SK-N-SH (cell line): Measurements from ENCODE around the gene CLASP1. TPM values are rescaled to one million over a fixed set of nuclear protein-coding genes. Genes with fewer than 3 reads are reported as not detected.

Experiments used
- CTCF ChIA-PET: fragments of 300-600, 350-600 bp; formaldehyde crosslinking; extraction: SDS; loops from one replicate; lab custom pipeline; 2021; lab: Yijun Ruan, JAX
- POLR2A ChIA-PET: fragments of 350-600 bp; sonication (Branson Sonifier 250); formaldehyde crosslinking; extraction: SDS; loops from one replicate; lab custom pipeline; 2020; ENCODE audit warnings: antibody characterized with exemption, inconsistent platforms; lab: Yijun Ruan, JAX
- DNase-seq: peaks from one replicate; pipeline ENCODE4 v3.0.0; 2012
- H2AFZ ChIP-seq: fragments of 200-600 bp; sonication (generic); 2 replicates; pipeline ENCODE4 v1.8.1; 2016; ENCODE audit warnings: antibody characterized with exemption, mild to moderate bottlenecking, low read depth
- H3F3A ChIP-seq: fragments of 200-600 bp; sonication (generic); replicated peaks from 2 replicates; pipeline ENCODE3; 2016; ENCODE audit warnings: antibody characterized with exemption, mild to moderate bottlenecking; ENCODE audit not compliant: insufficient read depth
- H3K27ac ChIP-seq, 2 experiments: fragments of 200-500 bp in 1 of 2; fragments of 200-600 bp in 1 of 2; sonication (Bioruptor generic) in 1 of 2; sonication (generic), shearing (Covaris generic) in 1 of 2; 2 replicates each; pipeline versions ENCODE4 v1.5.1 to v1.6.1; 2014 to 2016; ENCODE audit warnings: low read depth in 2 of 2, inconsistent platforms in 1 of 2, low read length in 1 of 2, mild to moderate bottlenecking in 1 of 2, mixed read lengths in 1 of 2
- H3K27me3 ChIP-seq: fragments of 200-600 bp; sonication (generic), shearing (Covaris generic); 2 replicates; pipeline ENCODE4 v1.6.1; 2016; ENCODE audit warnings: mixed run types; ENCODE audit not compliant: insufficient read depth
- H3K36me3 ChIP-seq, 2 experiments: fragments of 200-500 bp in 1 of 2; fragments of 200-600 bp in 1 of 2; sonication (Bioruptor generic) in 1 of 2; sonication (generic) in 1 of 2; replicated peaks in 1 of 2; 2 replicates each; pipeline versions ENCODE3 to v1.5.1; 2014 to 2016; ENCODE audit warnings: low read length in 1 of 2, mild to moderate bottlenecking in 1 of 2; ENCODE audit not compliant: insufficient read depth in 2 of 2, control insufficient read depth in 1 of 2
- H3K4me1 ChIP-seq, 2 experiments: fragments of 200-500 bp in 1 of 2; fragments of 200-600 bp in 1 of 2; sonication (Bioruptor generic) in 1 of 2; sonication (generic), shearing (Covaris generic) in 1 of 2; 2 replicates each; pipeline versions ENCODE4 v1.5.1 to v1.6.1; 2014 to 2016; ENCODE audit warnings: low read depth in 1 of 2, low read length in 1 of 2, mixed run types in 1 of 2; ENCODE audit not compliant: insufficient read depth in 2 of 2, control insufficient read depth in 1 of 2
- H3K4me2 ChIP-seq: fragments of 200-600 bp; sonication (generic), shearing (Covaris generic); 2 replicates; pipeline ENCODE4 v1.6.1; 2017; ENCODE audit warnings: mixed run types
- H3K4me3 ChIP-seq, 2 experiments: fragments of 200-500 bp in 1 of 2; fragments of 200-600 bp in 1 of 2; sonication (Bioruptor generic) in 1 of 2; sonication (generic), shearing (Covaris generic) in 1 of 2; 2 replicates each; pipeline versions ENCODE4 v1.5.1 to v1.8.1; 2014 to 2016; ENCODE audit warnings: low read depth in 2 of 2, inconsistent platforms in 1 of 2, low read length in 1 of 2, mild to moderate bottlenecking in 1 of 2, mixed read lengths in 1 of 2, moderate library complexity in 1 of 2
- H3K79me2 ChIP-seq: fragments of 200-600 bp; sonication (generic); 2 replicates; pipeline ENCODE4 v1.8.1; 2017; ENCODE audit warnings: mild to moderate bottlenecking; ENCODE audit not compliant: insufficient read depth
- H3K9ac ChIP-seq: fragments of 200-600 bp; sonication (generic); 2 replicates; pipeline ENCODE4 v1.6.1; 2017; ENCODE audit warnings: mixed run types
- H3K9me2 ChIP-seq: fragments of 200-600 bp; sonication (generic); 2 replicates; pipeline ENCODE4 v1.6.1; 2017; ENCODE audit warnings: mixed run types
- H3K9me3 ChIP-seq: fragments of 200-600 bp; sonication (generic); 2 replicates; pipeline ENCODE4 v1.6.1; 2017; ENCODE audit warnings: mixed run types, mild to moderate bottlenecking, moderate library complexity
- H4K20me1 ChIP-seq: fragments of 200-600 bp; sonication (generic); 2 replicates; pipeline ENCODE4 v1.6.1; 2017; ENCODE audit warnings: mild to moderate bottlenecking, mixed run types; ENCODE audit not compliant: insufficient read depth
- ELF1 ChIP-seq: IDR thresholded peaks from 2 replicates; pipeline ENCODE4 v1.4.0; 2012
- FOSL2 ChIP-seq: IDR thresholded peaks from 2 replicates; pipeline ENCODE4 v1.4.0; 2012; ENCODE audit warnings: low read depth, mild to moderate bottlenecking, moderate library complexity, borderline replicate concordance
- FOXM1 ChIP-seq: IDR thresholded peaks from 2 replicates; pipeline ENCODE4 v1.4.0; 2012; ENCODE audit warnings: low read depth, mild to moderate bottlenecking
- GABPA ChIP-seq: IDR thresholded peaks from 2 replicates; pipeline ENCODE4 v1.4.0; 2012; ENCODE audit warnings: low read depth, mild to moderate bottlenecking
- GATA2 ChIP-seq: sonication (generic); formaldehyde crosslinking; IDR thresholded peaks from 2 replicates; pipeline ENCODE4 v1.5.0; 2020; ENCODE audit warnings: mild to moderate bottlenecking, missing genetic modification reagents
- NRF1 ChIP-seq: IDR thresholded peaks from 2 replicates; pipeline ENCODE4 v1.6.1; 2012; ENCODE audit warnings: low read depth, mild to moderate bottlenecking, low read length
- RCOR1 ChIP-seq: fragments of 150-350 bp; IDR thresholded peaks from 2 replicates; pipeline ENCODE4 v1.6.1; 2017; ENCODE audit warnings: antibody characterized with exemption, low read length
- SIN3A ChIP-seq: IDR thresholded peaks from 2 replicates; pipeline ENCODE4 v1.6.1; 2012; ENCODE audit warnings: low read depth, mild to moderate bottlenecking, low read length, moderate library complexity, borderline replicate concordance
- TCF12 ChIP-seq: IDR thresholded peaks from 2 replicates; pipeline ENCODE4 v1.4.0; 2012
- TEAD4 ChIP-seq: IDR thresholded peaks from 2 replicates; pipeline ENCODE4 v1.4.0; 2012; ENCODE audit warnings: mild to moderate bottlenecking, borderline replicate concordance; ENCODE audit not compliant: insufficient read depth
- WGBS: methylation state at CpG from one replicate; pipeline ENCODE4 v1.1.6; 2017; ENCODE audit warnings: low lambda C conversion rate; 5-methylcytosine and 5-hydroxymethylcytosine counted together
- polyA plus RNA-seq, 3 experiments: library from polyadenylated mRNA; depleted of rRNA; stranded (reverse); fragments of >200 nt; gene quantifications; 2 replicates each; pipeline ENCODE4 v1.2.3, GENCODE V29; 2012
- TF ChIP-seq, protein P1 (sequence below): IDR thresholded peaks from 2 replicates; pipeline ENCODE4; 2012
- TF ChIP-seq, protein P2 (sequence below): IDR thresholded peaks from 2 replicates; pipeline ENCODE4 v1.4.0; 2012; ENCODE audit warnings: low read depth
- TF ChIP-seq, protein P3 (sequence below): fragments of 200-600 bp; sonication (generic); IDR thresholded peaks from 2 replicates; pipeline ENCODE4 v1.6.1; 2017; ENCODE audit warnings: antibody characterized with exemption, mild to moderate bottlenecking, moderate library complexity
- TF ChIP-seq, protein P4 (sequence below): IDR thresholded peaks from 2 replicates; pipeline ENCODE4 v1.6.1; 2012; ENCODE audit warnings: mild to moderate bottlenecking, low read depth, low read length, moderate library complexity
- TF ChIP-seq, protein P5 (sequence below): IDR thresholded peaks from 2 replicates; pipeline ENCODE4 v1.4.0; 2012; ENCODE audit warnings: low read depth, borderline replicate concordance

Gene CLASP1
- polyA plus RNA-seq, 1 of the 3 experiments (the other 2 are of a cell fraction) = 4.9 TPM

GRCh38 chr2:121405233-121405632 lies 244.0 kb downstream of the CLASP1 start:
- DNase-seq = no peak
- Histone ChIP-seq H3K9me3 (no peaks in the 10 kb centered on the region), H3K9me2 (no peaks in the 10 kb centered on the region), H3K9ac (no peak overlapping the region), H3K79me2 (no peaks in the 10 kb centered on the region), H3K4me3 (no peak overlapping the region), H3F3A (no peaks in the 10 kb centered on the region), H3K27me3 (no peaks in the 10 kb centered on the region), H3K27ac (no peak overlapping the region), H3K4me1 (peaks cover 0 to 2% of the 10 kb centered on the region in 2 experiments; a peak in 1 of 4 replicates), H3K36me3 (peaks cover 50 to 67% of the 10 kb centered on the region in 2 experiments), H2AFZ (no peak overlapping the region), H4K20me1 (no peaks in the 10 kb centered on the region), H3K4me2 (no peak overlapping the region)
- no peak for TF ChIP-seq ELF1
- no peak for TF ChIP-seq TEAD4
- no peak for TF ChIP-seq GATA2 (CRISPR knock-in tag)
- no peak for TF ChIP-seq FOXM1
- TF ChIP-seq RCOR1 = no peak
- TF ChIP-seq, protein P1, sequence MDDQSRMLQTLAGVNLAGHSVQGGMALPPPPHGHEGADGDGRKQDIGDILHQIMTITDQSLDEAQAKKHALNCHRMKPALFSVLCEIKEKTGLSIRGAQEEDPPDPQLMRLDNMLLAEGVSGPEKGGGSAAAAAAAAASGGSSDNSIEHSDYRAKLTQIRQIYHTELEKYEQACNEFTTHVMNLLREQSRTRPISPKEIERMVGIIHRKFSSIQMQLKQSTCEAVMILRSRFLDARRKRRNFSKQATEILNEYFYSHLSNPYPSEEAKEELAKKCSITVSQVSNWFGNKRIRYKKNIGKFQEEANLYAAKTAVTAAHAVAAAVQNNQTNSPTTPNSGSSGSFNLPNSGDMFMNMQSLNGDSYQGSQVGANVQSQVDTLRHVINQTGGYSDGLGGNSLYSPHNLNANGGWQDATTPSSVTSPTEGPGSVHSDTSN = no peak
- WGBS = 98% methylated on average over 6 of the region's 6 CpGs
- CTCF ChIA-PET = interaction anchor here (3.6 kb wide), 1 partner anchor 314 kb away, joined by 38 read pairs; no protein-coding TSS in a partner anchor
- POLR2A ChIA-PET = no interaction called here

- no peaks in the 10 kb centered on the region for H3F3A ChIP-seq
- WGBS = 99% methylated on average over 5 of the region's 5 CpGs
- no peaks in the 10 kb centered on the region for H3K79me2 ChIP-seq
- no peak overlapping the region for H3K27ac ChIP-seq
- H3K4me3 ChIP-seq = no peak overlapping the region
- H3K9ac ChIP-seq = no peak overlapping the region
- H3K36me3 ChIP-seq = peaks cover 55 to 72% of the 10 kb centered on the region in 2 experiments
- TF ChIP-seq ELF1 (no peak), FOXM1 (no peak), GABPA (no peak), TCF12 (no peak), FOSL2 (no peak), NRF1 (no peak), SIN3A (no peak)
- TF ChIP-seq, protein P2, sequence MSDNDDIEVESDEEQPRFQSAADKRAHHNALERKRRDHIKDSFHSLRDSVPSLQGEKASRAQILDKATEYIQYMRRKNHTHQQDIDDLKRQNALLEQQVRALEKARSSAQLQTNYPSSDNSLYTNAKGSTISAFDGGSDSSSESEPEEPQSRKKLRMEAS = no peak
- TF ChIP-seq, protein P3, sequence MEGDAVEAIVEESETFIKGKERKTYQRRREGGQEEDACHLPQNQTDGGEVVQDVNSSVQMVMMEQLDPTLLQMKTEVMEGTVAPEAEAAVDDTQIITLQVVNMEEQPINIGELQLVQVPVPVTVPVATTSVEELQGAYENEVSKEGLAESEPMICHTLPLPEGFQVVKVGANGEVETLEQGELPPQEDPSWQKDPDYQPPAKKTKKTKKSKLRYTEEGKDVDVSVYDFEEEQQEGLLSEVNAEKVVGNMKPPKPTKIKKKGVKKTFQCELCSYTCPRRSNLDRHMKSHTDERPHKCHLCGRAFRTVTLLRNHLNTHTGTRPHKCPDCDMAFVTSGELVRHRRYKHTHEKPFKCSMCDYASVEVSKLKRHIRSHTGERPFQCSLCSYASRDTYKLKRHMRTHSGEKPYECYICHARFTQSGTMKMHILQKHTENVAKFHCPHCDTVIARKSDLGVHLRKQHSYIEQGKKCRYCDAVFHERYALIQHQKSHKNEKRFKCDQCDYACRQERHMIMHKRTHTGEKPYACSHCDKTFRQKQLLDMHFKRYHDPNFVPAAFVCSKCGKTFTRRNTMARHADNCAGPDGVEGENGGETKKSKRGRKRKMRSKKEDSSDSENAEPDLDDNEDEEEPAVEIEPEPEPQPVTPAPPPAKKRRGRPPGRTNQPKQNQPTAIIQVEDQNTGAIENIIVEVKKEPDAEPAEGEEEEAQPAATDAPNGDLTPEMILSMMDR = no peak
- TF ChIP-seq, protein P4, sequence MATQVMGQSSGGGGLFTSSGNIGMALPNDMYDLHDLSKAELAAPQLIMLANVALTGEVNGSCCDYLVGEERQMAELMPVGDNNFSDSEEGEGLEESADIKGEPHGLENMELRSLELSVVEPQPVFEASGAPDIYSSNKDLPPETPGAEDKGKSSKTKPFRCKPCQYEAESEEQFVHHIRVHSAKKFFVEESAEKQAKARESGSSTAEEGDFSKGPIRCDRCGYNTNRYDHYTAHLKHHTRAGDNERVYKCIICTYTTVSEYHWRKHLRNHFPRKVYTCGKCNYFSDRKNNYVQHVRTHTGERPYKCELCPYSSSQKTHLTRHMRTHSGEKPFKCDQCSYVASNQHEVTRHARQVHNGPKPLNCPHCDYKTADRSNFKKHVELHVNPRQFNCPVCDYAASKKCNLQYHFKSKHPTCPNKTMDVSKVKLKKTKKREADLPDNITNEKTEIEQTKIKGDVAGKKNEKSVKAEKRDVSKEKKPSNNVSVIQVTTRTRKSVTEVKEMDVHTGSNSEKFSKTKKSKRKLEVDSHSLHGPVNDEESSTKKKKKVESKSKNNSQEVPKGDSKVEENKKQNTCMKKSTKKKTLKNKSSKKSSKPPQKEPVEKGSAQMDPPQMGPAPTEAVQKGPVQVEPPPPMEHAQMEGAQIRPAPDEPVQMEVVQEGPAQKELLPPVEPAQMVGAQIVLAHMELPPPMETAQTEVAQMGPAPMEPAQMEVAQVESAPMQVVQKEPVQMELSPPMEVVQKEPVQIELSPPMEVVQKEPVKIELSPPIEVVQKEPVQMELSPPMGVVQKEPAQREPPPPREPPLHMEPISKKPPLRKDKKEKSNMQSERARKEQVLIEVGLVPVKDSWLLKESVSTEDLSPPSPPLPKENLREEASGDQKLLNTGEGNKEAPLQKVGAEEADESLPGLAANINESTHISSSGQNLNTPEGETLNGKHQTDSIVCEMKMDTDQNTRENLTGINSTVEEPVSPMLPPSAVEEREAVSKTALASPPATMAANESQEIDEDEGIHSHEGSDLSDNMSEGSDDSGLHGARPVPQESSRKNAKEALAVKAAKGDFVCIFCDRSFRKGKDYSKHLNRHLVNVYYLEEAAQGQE = no peak
- TF ChIP-seq, protein P5, sequence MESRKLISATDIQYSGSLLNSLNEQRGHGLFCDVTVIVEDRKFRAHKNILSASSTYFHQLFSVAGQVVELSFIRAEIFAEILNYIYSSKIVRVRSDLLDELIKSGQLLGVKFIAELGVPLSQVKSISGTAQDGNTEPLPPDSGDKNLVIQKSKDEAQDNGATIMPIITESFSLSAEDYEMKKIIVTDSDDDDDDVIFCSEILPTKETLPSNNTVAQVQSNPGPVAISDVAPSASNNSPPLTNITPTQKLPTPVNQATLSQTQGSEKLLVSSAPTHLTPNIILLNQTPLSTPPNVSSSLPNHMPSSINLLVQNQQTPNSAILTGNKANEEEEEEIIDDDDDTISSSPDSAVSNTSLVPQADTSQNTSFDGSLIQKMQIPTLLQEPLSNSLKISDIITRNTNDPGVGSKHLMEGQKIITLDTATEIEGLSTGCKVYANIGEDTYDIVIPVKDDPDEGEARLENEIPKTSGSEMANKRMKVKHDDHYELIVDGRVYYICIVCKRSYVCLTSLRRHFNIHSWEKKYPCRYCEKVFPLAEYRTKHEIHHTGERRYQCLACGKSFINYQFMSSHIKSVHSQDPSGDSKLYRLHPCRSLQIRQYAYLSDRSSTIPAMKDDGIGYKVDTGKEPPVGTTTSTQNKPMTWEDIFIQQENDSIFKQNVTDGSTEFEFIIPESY = no peak
- TF ChIP-seq, protein P1 = no peak
- H2AFZ ChIP-seq = no peak overlapping the region
- H4K20me1 ChIP-seq = no peaks in the 10 kb centered on the region
- peaks cover 0 to 2% of the 10 kb centered on the region in 2 experiments; a peak in 1 of 4 replicates for H3K4me1 ChIP-seq
- ChIA-PET CTCF (interaction anchor here (0.9 to 1.0 kb wide), 2 partner anchors 44 to 131 kb away, joined by 3 to 4 read pairs; partner anchors contain the start of gene RNU4ATAC), POLR2A (interaction anchor here (1.3 kb wide), 1 partner anchor 131 kb away, joined by 3 read pairs; the partner anchor contains the start of gene RNU4ATAC)
- no peaks in the 10 kb centered on the region for H3K27me3 ChIP-seq
- no peaks in the 10 kb centered on the region for H3K9me3 ChIP-seq
- H3K9me2 ChIP-seq = no peaks in the 10 kb centered on the region
- no peak for DNase-seq
- H3K4me2 ChIP-seq = no peak overlapping the region
Observed at GRCh38 chr2:121400201-121400600, 249.1 kb downstream of the CLASP1 start.
